SK-N-SH treated with all-trans-retinoic acid at 6 μM for 48 hours (cell line): ENCODE results near the gene C19orf44.
"Not testable (repeated sequence)": the region's sequence is repeated elsewhere in the genome, so short reads cannot be mapped to it uniquely, and the experiment has no call there.

Experiments used
- ATAC-seq: fragments of 200-7000 bp; cut with Tn5 transposase; 3 replicates; pipeline ENCODE4 v1.9.1; 2020; ENCODE audit warnings: mild to moderate bottlenecking, moderate library complexity
- ARNTL ChIP-seq: fragments of 450-650 bp; formaldehyde crosslinking; IDR thresholded peaks from 2 replicates; pipeline ENCODE4 v1.5.0; 2020; ENCODE audit warnings: low read depth, mild to moderate bottlenecking, moderate library complexity, borderline replicate concordance
- BACH2 ChIP-seq: fragments of 250-450 bp; sonication (Bioruptor Pico); IDR thresholded peaks from 2 replicates; pipeline ENCODE4 v1.9.0; 2021; ENCODE audit warnings: mild to moderate bottlenecking, borderline replicate concordance
- CREB5 ChIP-seq: fragments of 250-450 bp; sonication (Bioruptor Pico); IDR thresholded peaks from 2 replicates; pipeline ENCODE4 v1.5.1; 2020; ENCODE audit warnings: low read depth, mild to moderate bottlenecking, moderate library complexity
- CSDC2 ChIP-seq: fragments of 250-450 bp; sonication (Bioruptor Pico); IDR thresholded peaks from 2 replicates; pipeline ENCODE4 v1.5.0; 2020; ENCODE audit warnings: mild to moderate bottlenecking, moderate library complexity
- CSRNP3 ChIP-seq: fragments of 250-450 bp; sonication (Bioruptor Pico); IDR thresholded peaks from 2 replicates; pipeline ENCODE4 v1.5.1; 2021; ENCODE audit warnings: mild to moderate bottlenecking, moderate library complexity
- ESRRG ChIP-seq: fragments of 250-450 bp; sonication (Bioruptor Pico); IDR thresholded peaks from 2 replicates; pipeline ENCODE4 v1.6.1; 2021; ENCODE audit warnings: mild to moderate bottlenecking
- GLIS3 ChIP-seq: fragments of 250-450 bp; sonication (Bioruptor Pico); IDR thresholded peaks from 2 replicates; pipeline ENCODE4 v1.5.0; 2020; ENCODE audit warnings: mild to moderate bottlenecking, moderate library complexity
- ISL1 ChIP-seq: fragments of 250-450 bp; sonication (Bioruptor Pico); IDR thresholded peaks from 2 replicates; pipeline ENCODE4 v2.1.2; 2022; ENCODE audit warnings: mild to moderate bottlenecking, moderate library complexity
- OSR1 ChIP-seq: fragments of 250-450 bp; sonication (Bioruptor Pico); IDR thresholded peaks from 2 replicates; pipeline ENCODE4 v1.8.0; 2022; ENCODE audit warnings: moderate library complexity, mild to moderate bottlenecking, inconsistent platforms
- PATZ1 ChIP-seq: fragments of 250-450 bp; sonication (Bioruptor Pico); IDR thresholded peaks from 2 replicates; pipeline ENCODE4 v1.8.0; 2020; ENCODE audit warnings: mild to moderate bottlenecking, moderate library complexity, borderline replicate concordance
- POU6F1 ChIP-seq: fragments of 250-450 bp; sonication (Bioruptor Pico); IDR thresholded peaks from 2 replicates; pipeline ENCODE4 v1.8.0; 2021; ENCODE audit warnings: low read depth, mild to moderate bottlenecking, moderate library complexity, borderline replicate concordance
- PPARA ChIP-seq: fragments of 250-450 bp; sonication (Bioruptor Pico); IDR thresholded peaks from 2 replicates; pipeline ENCODE4 v1.5.0; 2020; ENCODE audit warnings: mild to moderate bottlenecking, borderline replicate concordance
- RARB ChIP-seq: fragments of 250-450 bp; sonication (Bioruptor Pico); IDR thresholded peaks from 2 replicates; pipeline ENCODE4 v1.8.0; 2021; ENCODE audit warnings: mild to moderate bottlenecking, moderate library complexity
- SNAI2 ChIP-seq: fragments of 250-450 bp; sonication (Bioruptor Pico); IDR thresholded peaks from 2 replicates; pipeline ENCODE4 v1.5.0; 2020; ENCODE audit warnings: mild to moderate bottlenecking, moderate library complexity
- TCF4 ChIP-seq: fragments of 250-450 bp; sonication (Bioruptor Pico); IDR thresholded peaks from 2 replicates; pipeline ENCODE4 v1.8.0; 2021; ENCODE audit warnings: mild to moderate bottlenecking, moderate library complexity, borderline replicate concordance
- TOX ChIP-seq: fragments of 250-450 bp; sonication (Bioruptor Pico); IDR thresholded peaks from 2 replicates; pipeline ENCODE4 v1.8.0; 2021; ENCODE audit warnings: mild to moderate bottlenecking, moderate library complexity, borderline replicate concordance
- ZC3H10 ChIP-seq: fragments of 250-450 bp; sonication (Bioruptor Pico); IDR thresholded peaks from 2 replicates; pipeline ENCODE4 v1.5.1; 2021; ENCODE audit warnings: mild to moderate bottlenecking, moderate library complexity
- ZFP3 ChIP-seq: fragments of 250-450 bp; sonication (Bioruptor Pico); IDR thresholded peaks from 2 replicates; pipeline ENCODE4 v1.5.0; 2020; ENCODE audit warnings: mild to moderate bottlenecking, moderate library complexity
- ZNF565 ChIP-seq: fragments of 450-650 bp; formaldehyde crosslinking; conservative IDR thresholded peaks from 2 replicates; pipeline ENCODE4 v1.5.0; 2020; ENCODE audit warnings: low read depth, mild to moderate bottlenecking, moderate library complexity
- ZNF8 ChIP-seq: fragments of 450-650 bp; formaldehyde crosslinking; IDR thresholded peaks from 2 replicates; pipeline ENCODE4 v1.5.0; 2020; ENCODE audit warnings: mild to moderate bottlenecking, moderate library complexity

Gene C19orf44

GRCh38 chr19:16506961-16507360, 10.8 kb downstream of the C19orf44 start:
- TF ChIP-seq BACH2: no peak
- no peak for TF ChIP-seq POU6F1 (CRISPR knock-in tag)
- no peak for TF ChIP-seq ZC3H10 (CRISPR knock-in tag)
- no peak for TF ChIP-seq CSDC2 (CRISPR knock-in tag)
- TF ChIP-seq ISL1 (CRISPR knock-in tag): no peak
- TF ChIP-seq OSR1 (CRISPR knock-in tag): no peak
- TF ChIP-seq SNAI2 (CRISPR knock-in tag): no peak
- TF ChIP-seq, all 23 proteins: peak for 0
- no peak for ATAC-seq

- ATAC-seq: no peak
- TF ChIP-seq TOX (CRISPR knock-in tag): no peak
- TF ChIP-seq CREB5 (CRISPR knock-in tag): no peak
- no peak for TF ChIP-seq TCF4
- no peak for TF ChIP-seq ARNTL (CRISPR knock-in tag)
- no peak for TF ChIP-seq SNAI2 (CRISPR knock-in tag)
- no peak for TF ChIP-seq CSRNP3 (CRISPR knock-in tag)
- TF ChIP-seq GLIS3 (CRISPR knock-in tag): no peak
- TF ChIP-seq ISL1 (CRISPR knock-in tag): no peak
- TF ChIP-seq PATZ1 (CRISPR knock-in tag): no peak
- TF ChIP-seq ESRRG: no peak
- no peak for TF ChIP-seq ZNF565 (CRISPR knock-in tag)
Observed at GRCh38 chr19:16508546-16508945, 12.4 kb downstream of the C19orf44 start.

- TF ChIP-seq TOX (CRISPR knock-in tag) (no peak), CREB5 (CRISPR knock-in tag) (no peak), ZNF8 (no peak), SNAI2 (CRISPR knock-in tag) (no peak), TCF4 (no peak), ZFP3 (CRISPR knock-in tag) (no peak), RARB (CRISPR knock-in tag) (no peak), ZC3H10 (CRISPR knock-in tag) (no peak), ARNTL (CRISPR knock-in tag) (no peak), PATZ1 (CRISPR knock-in tag) (no peak), GLIS3 (CRISPR knock-in tag) (no peak), PPARA (no peak), CSRNP3 (CRISPR knock-in tag) (no peak), ISL1 (CRISPR knock-in tag) (no peak)
- no peak for ATAC-seq
Observed at GRCh38 chr19:16509141-16510061, 13.2 kb downstream of the C19orf44 start.

- ATAC-seq: not testable (repeated sequence)
Observed at GRCh38 chr19:16512611-16513010, 16.4 kb downstream of the C19orf44 start.
